Liver (tissue), 9 donors: ENCODE measurements around the gene PARP16. TPM values are rescaled to one million over a fixed set of nuclear protein-coding genes. Genes with fewer than 3 reads are reported as not detected.
A peak's percentile ranks its signal among the peaks of the same experiment; 100 is the strongest.

Source experiments
- DNase-seq: peaks from one replicate; pipeline ENCODE4 v3.0.0-alpha.2; 2017; ENCODE audit warnings: low spot score
- H3K27ac ChIP-seq, 2 donors: one replicate each; pipeline ENCODE4 v1.7.0; 2013; ENCODE audit warnings: inconsistent platforms in 2 of 2, low read length in 2 of 2, control low read depth in 1 of 2, low read depth in 1 of 2, mild to moderate bottlenecking in 1 of 2
- H3K27me3 ChIP-seq, 4 donors: one replicate each; pipeline versions ENCODE4 v1.6.1 to v1.7.0; 2013; ENCODE audit warnings: low read length in 3 of 4, inconsistent platforms in 1 of 4, mild to moderate bottlenecking in 1 of 4, moderate library complexity in 1 of 4; ENCODE audit not compliant: control insufficient read depth in 4 of 4, insufficient read depth in 4 of 4
- H3K36me3 ChIP-seq, 4 donors: one replicate each; pipeline versions ENCODE4 v1.6.1 to v1.7.0; 2013; ENCODE audit warnings: low read length in 3 of 4, mild to moderate bottlenecking in 3 of 4, low read depth in 1 of 4, moderate library complexity in 1 of 4; ENCODE audit not compliant: control insufficient read depth in 4 of 4, insufficient read depth in 3 of 4
- H3K4me1 ChIP-seq, 4 donors: one replicate each; pipeline versions ENCODE4 v1.6.1 to v1.7.0; 2013; ENCODE audit warnings: low read length in 3 of 4, mild to moderate bottlenecking in 3 of 4, moderate library complexity in 1 of 4; ENCODE audit not compliant: control insufficient read depth in 4 of 4, insufficient read depth in 4 of 4
- H3K4me3 ChIP-seq, 3 donors: one replicate each; pipeline versions ENCODE4 v1.6.1 to v1.7.0; 2013; ENCODE audit warnings: low read length in 3 of 3, control low read depth in 1 of 3, low read depth in 1 of 3, mild to moderate bottlenecking in 1 of 3
- H3K9ac ChIP-seq, 2 donors: one replicate each; pipeline ENCODE4 v1.7.0; 2013; ENCODE audit warnings: low read length in 2 of 2, mild to moderate bottlenecking in 2 of 2, moderate library complexity in 2 of 2, control low read depth in 1 of 2, low read depth in 1 of 2
- H3K9me3 ChIP-seq, 4 donors: one replicate each; pipeline versions ENCODE4 v1.6.1 to v1.7.0; 2013; ENCODE audit warnings: low read length in 3 of 4; ENCODE audit not compliant: control insufficient read depth in 4 of 4
- ATF3 ChIP-seq: IDR thresholded peaks from 2 replicates; pipeline ENCODE4 v1.6.1; 2016; ENCODE audit warnings: antibody characterized with exemption
- CTCF ChIP-seq: fragments of 150-350 bp; IDR thresholded peaks from 2 replicates; pipeline ENCODE4 v1.5.1; 2017; ENCODE audit warnings: improper control_type of control experiment, low read depth, low read length; ENCODE audit not compliant: missing input control
- EGR1 ChIP-seq, 2 donors: IDR thresholded peaks; 2 replicates each; pipeline ENCODE4 v1.6.1; 2016 to 2018; ENCODE audit warnings: antibody characterized with exemption in 2 of 2, low read depth in 2 of 2
- FOXA1 ChIP-seq: IDR thresholded peaks from 2 replicates; pipeline ENCODE4 v1.6.1; 2016; ENCODE audit warnings: antibody characterized with exemption
- FOXA2 ChIP-seq: IDR thresholded peaks from 2 replicates; pipeline ENCODE4 v1.6.1; 2016; ENCODE audit warnings: antibody characterized with exemption
- GABPA ChIP-seq, 2 donors: IDR thresholded peaks in 1 of 2; conservative IDR thresholded peaks in 1 of 2; 2 replicates each; pipeline ENCODE4 v1.6.1; 2016; ENCODE audit warnings: antibody characterized with exemption in 2 of 2, mild to moderate bottlenecking in 1 of 2, moderate library complexity in 1 of 2
- HNF4A ChIP-seq, 2 donors: conservative IDR thresholded peaks; 2 replicates each; pipeline ENCODE4 v1.6.1; 2016; ENCODE audit warnings: antibody characterized with exemption in 2 of 2, mild to moderate bottlenecking in 2 of 2
- HNF4G ChIP-seq: IDR thresholded peaks from 2 replicates; pipeline ENCODE4 v1.6.1; 2016; ENCODE audit warnings: antibody characterized with exemption
- JUND ChIP-seq, 2 donors: IDR thresholded peaks; 2 replicates each; pipeline ENCODE4 v1.6.1; 2016; ENCODE audit warnings: antibody characterized with exemption in 2 of 2
- NR2F2 ChIP-seq: IDR thresholded peaks from 2 replicates; pipeline ENCODE4 v1.6.1; 2016; ENCODE audit warnings: antibody characterized with exemption
- RAD21 ChIP-seq, 2 donors: IDR thresholded peaks; 2 replicates each; pipeline ENCODE4 v1.6.1; 2016; ENCODE audit warnings: antibody characterized with exemption in 2 of 2, mild to moderate bottlenecking in 2 of 2
- REST ChIP-seq: IDR thresholded peaks from 2 replicates; pipeline ENCODE4 v1.6.1; 2016; ENCODE audit warnings: antibody characterized with exemption, mild to moderate bottlenecking
- RXRA ChIP-seq, 2 donors: IDR thresholded peaks; 2 replicates each; pipeline ENCODE4 v1.6.1; 2017 to 2018; ENCODE audit warnings: antibody characterized with exemption in 2 of 2, mild to moderate bottlenecking in 1 of 2
- TAF1 ChIP-seq: conservative IDR thresholded peaks from 2 replicates; pipeline ENCODE4 v1.6.1; 2016; ENCODE audit warnings: antibody characterized with exemption, mild to moderate bottlenecking
- WGBS: extraction: QIAGEN DNeasy Blood & Tissue Kit; methylation state at CpG from one replicate; pipeline ENCODE4 v1.1.7; 2013; 5-methylcytosine and 5-hydroxymethylcytosine counted together
- polyA plus RNA-seq, 2 donors: library from polyadenylated mRNA; stranded (reverse) in 1 of 2; unstranded in 1 of 2; fragments of 200-250 nt in 1 of 2; fragments of >200 nt in 1 of 2; fragmentation: Nextera tagmentation in 1 of 2; extraction: Ambion mirVana in 1 of 2; gene quantifications; one replicate each; pipeline versions ENCODE4 v1.2.1 to v1.2.3, GENCODE V29; 2013 to 2015
- total RNA-seq, 2 donors: library from RNA; depleted of rRNA; stranded (reverse); fragments of >200 nt; gene quantifications; one replicate each; pipeline ENCODE4 v1.2.3, GENCODE V29; 2014
- TF ChIP-seq, protein P1 (sequence below): IDR thresholded peaks from 2 replicates; pipeline ENCODE4 v1.6.1; 2016; ENCODE audit warnings: antibody characterized with exemption
- donor health status: healthy.
- donor health status: healthy.
- donor health status: healthy.
- donor health status: healthy.
- donor health status: healthy.

PARP16 gene
- total and polyA plus RNA-seq, 4 donors = 4.0 to 6.9 (median 5.7) TPM

DNA sequence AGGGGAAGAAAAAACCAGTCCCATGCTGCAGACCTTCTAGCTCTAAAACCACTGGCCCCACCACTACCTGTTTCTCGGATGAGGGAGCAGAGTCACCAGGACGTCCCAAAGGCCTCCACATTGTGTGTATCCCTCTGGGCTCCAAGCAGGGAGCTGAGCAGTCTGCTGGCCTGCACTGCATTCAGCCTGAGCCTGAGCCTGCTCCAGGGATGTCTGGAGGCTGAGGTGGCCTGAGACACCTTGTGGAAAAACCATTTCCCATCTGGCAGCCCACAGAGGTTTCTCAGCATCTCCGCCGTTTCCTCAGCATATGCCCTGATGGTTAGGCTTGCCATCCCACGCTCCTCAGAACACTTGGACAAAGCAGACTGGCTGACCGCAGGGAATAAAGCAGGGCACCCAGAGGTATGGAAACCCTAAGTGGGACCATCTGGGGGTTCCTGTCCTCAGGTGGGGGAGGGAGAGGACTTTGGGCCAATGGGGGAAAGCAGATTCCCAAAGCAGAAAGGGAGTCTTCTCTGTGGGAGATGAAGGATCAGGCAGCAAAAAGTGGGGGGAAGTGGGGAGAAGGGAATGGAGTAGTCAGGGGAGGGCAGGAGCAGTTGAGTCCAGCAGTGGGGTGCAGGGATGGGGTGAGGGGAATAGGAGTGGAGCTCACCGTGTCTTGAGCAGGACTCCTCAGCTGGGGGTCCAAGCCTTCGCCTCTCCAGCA lies 75.8 kb downstream of the PARP16 start, which contains the start of gene CILP:
CILP (minus strand) TSS at position 704 of the 712 bp plus-strand sequence. CDS start 1,718 bp downstream, outside the sequence.
- Histone ChIP-seq H3K9me3 (no peaks in the 10 kb centered on the region), H3K4me1 (no peaks in the 10 kb centered on the region), H3K4me3 (no peak within 1 kb of the TSS), H3K9ac (no peak within 1 kb of the TSS), H3K36me3 (no peaks in the 10 kb centered on the region), H3K27ac (no peak within 1 kb of the TSS), H3K27me3 (no peaks in the 10 kb centered on the region)
- no peak for TF ChIP-seq TAF1
- no peak for TF ChIP-seq CTCF
- no peak for TF ChIP-seq FOXA2
- TF ChIP-seq EGR1 (IDR thresholded peaks at IDR 0.05; ENCODE audit: low read depth in 2 of 2) = no peak
- TF ChIP-seq RXRA (IDR thresholded peaks at IDR 0.05) = no peak
- WGBS = 89% methylated on average over 8 of the region's 8 CpGs
- DNase-seq = no peak

DNA sequence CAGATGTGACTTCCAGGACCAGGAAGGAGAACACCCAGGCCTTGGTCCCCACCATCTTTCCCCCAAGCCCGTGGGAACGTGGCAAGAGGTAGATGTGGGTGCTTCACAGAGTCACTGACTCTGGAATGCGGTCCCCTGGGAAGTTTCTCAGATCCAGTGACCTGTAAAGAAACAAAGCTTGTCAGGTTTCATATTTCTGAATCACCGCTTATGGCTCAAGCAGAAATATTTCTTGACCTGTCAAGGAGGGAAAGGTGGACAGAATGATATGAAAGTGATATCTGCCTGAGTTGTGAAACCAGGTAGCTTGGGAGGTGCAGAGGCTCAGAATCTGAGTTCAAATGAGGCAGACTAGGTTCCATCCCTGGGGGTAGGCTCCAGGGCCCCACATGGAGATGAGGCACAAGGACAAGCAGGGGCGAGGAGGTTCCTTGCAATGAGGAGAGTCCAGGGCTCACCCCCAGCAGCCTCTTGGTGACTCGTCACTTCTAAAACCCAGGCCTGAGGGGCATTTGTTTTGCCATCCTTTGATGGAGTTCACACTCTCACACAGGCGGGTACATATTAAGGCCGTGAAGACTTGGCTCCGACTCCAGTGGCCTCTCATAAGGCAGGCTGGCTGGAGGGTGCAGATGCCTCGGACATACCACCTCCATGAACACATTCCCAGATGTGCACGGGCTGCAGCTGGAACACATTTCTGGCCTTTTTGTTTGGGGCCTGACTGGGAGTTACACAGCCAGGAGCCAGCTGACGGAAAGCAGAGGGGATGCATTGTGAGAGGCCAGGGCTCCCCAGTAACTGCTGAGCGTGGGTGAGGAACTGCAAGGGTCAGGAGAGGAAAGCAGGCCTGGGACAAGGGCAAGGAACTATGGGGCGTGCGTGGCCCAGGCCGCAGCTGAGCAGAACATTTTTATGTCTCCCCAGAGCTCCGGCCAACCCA lies 76.7 kb downstream of the PARP16 start:
- peak; percentile 63 for TF ChIP-seq NR2F2
- TF ChIP-seq, protein P1, sequence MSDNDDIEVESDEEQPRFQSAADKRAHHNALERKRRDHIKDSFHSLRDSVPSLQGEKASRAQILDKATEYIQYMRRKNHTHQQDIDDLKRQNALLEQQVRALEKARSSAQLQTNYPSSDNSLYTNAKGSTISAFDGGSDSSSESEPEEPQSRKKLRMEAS = no peak
- TF ChIP-seq FOXA2 = no peak
- no peak for TF ChIP-seq REST
- TF ChIP-seq HNF4G = no peak
- TF ChIP-seq RXRA (IDR thresholded peaks at IDR 0.05) = peak in 1 of 2 donors; percentile 17
- H3K9ac ChIP-seq = no peak overlapping the region
- H3K9me3 ChIP-seq = no peaks in the 10 kb centered on the region
- no peaks in the 10 kb centered on the region for H3K36me3 ChIP-seq
- H3K4me1 ChIP-seq = no peaks in the 10 kb centered on the region
- no peak overlapping the region for H3K4me3 ChIP-seq
- DNase-seq = no peak
- no peaks in the 10 kb centered on the region for H3K27me3 ChIP-seq
- H3K27ac ChIP-seq = no peak overlapping the region
- WGBS = 84% methylated on average over 17 of the region's 17 CpGs

DNA sequence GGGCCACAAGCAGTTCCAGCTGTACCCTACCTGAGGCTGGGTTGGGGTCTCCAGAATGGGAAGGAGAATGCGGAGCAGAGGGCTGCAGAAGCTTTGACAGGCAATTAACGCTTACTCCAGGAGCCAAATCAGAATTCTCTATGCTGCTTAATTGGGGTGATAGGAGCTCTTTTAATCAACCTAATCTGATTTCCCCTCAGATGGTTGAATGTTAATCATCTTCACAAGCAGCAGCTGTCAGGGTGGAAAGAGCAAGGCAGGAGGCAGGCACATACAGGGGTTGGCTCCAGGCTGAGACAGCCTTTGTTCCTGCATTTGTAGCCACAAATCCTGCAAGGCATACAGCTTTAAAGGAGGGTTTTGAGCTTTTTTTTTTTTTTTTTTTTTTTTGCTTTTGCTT lies 78.0 kb downstream of the PARP16 start:
- DNase-seq = no peak
- Histone ChIP-seq H3K27me3 (no peaks in the 10 kb centered on the region), H3K27ac (no peak overlapping the region), H3K4me3 (no peak overlapping the region), H3K9me3 (no peaks in the 10 kb centered on the region), H3K9ac (no peak overlapping the region), H3K36me3 (no peaks in the 10 kb centered on the region), H3K4me1 (no peaks in the 10 kb centered on the region)
- TF ChIP-seq FOXA1 (no peak), JUND (IDR thresholded peaks at IDR 0.05) (no peak), RAD21 (IDR thresholded peaks at IDR 0.05) (no peak), ATF3 (no peak), HNF4A (conservative IDR thresholded peaks at IDR 0.05) (no peak), TAF1 (no peak), GABPA (IDR thresholded peaks at IDR 0.05 in 1 of 2, conservative IDR thresholded peaks at IDR 0.05 in 1 of 2) (no peak)
- 96% methylated on average over 2 of the region's 2 CpGs for WGBS
